K562 (cell line): Measurements from ENCODE around the gene CCND3. TPM values are rescaled to one million over a fixed set of nuclear protein-coding genes. Genes with fewer than 3 reads are reported as not detected.

Experiments used
- ATAC-seq: fragments of 200-7000 bp; cut with Tn5 transposase; 3 replicates; pipeline ENCODE4 v1.9.1; 2020; ENCODE audit warnings: moderate library complexity
- BruUV-seq: library from RNA; stranded (reverse); fragments of 400-500 nt; replicated peaks from 2 replicates; lab custom pipeline; 2021; lab: Mats Ljungman, UMichigan
- CTCF ChIA-PET: fragments of 300-600 bp; formaldehyde crosslinking; extraction: SDS; loops from one replicate; lab custom pipeline; 2021; ENCODE audit warnings: low intra/inter-chr PET ratio; lab: Yijun Ruan, JAX
- POLR2A ChIA-PET: fragments of 300-600, 350-650 bp; sonication (Branson Sonifier 250); formaldehyde crosslinking; extraction: SDS; loops from one replicate; lab custom pipeline; 2021; ENCODE audit warnings: antibody characterized with exemption, inconsistent platforms; lab: Yijun Ruan, JAX
- DNase-seq, 4 experiments: peaks; one replicate each; pipeline versions ENCODE4 v3.0.0 to v3.0.0-alpha.2; 2011 to 2018; ENCODE audit warnings: low spot score in 3 of 4, mixed read lengths in 3 of 4; ENCODE audit errors: extremely low read depth in 1 of 4
- FAIRE-seq: peaks from 2 replicates; lab custom pipeline; 2011; peaks lifted over from hg19 to GRCh38; lab: Jason Lieb, UNC
- H2AFZ ChIP-seq: 2 replicates; pipeline ENCODE4 v1.6.0; 2011; ENCODE audit warnings: low read depth, low read length, control low read depth, inconsistent platforms
- H3K27ac ChIP-seq: fragments of 200-600 bp; 3 replicates; pipeline ENCODE4 v1.8.0; 2011; ENCODE audit warnings: low read depth, mild to moderate bottlenecking, control low read depth, inconsistent platforms, low read length, moderate library complexity, mixed read lengths; ENCODE audit errors: extremely low read depth
- H3K27me3 ChIP-seq, 2 experiments: fragments of 300-600 bp in 1 of 2; 2 replicates in 1 of 2; 3 replicates in 1 of 2; pipeline versions ENCODE4 v1.6.0 to v1.8.0; 2011; ENCODE audit warnings: inconsistent platforms in 2 of 2, low read length in 2 of 2, mild to moderate bottlenecking in 1 of 2, mixed read lengths in 1 of 2, moderate library complexity in 1 of 2; ENCODE audit not compliant: control insufficient read depth in 2 of 2, insufficient read depth in 2 of 2
- H3K36me3 ChIP-seq: fragments of 300-600 bp; 3 replicates; pipeline ENCODE4 v1.8.0; 2011; ENCODE audit warnings: mild to moderate bottlenecking, low read length, inconsistent platforms; ENCODE audit not compliant: control insufficient read depth, insufficient read depth
- H3K4me1 ChIP-seq, 2 experiments: fragments of 200-600 bp in 1 of 2; replicated peaks in 1 of 2; 2 replicates in 1 of 2; 3 replicates in 1 of 2; pipeline versions ENCODE4 v1.5.1 to v1.8.0; 2011; ENCODE audit warnings: inconsistent platforms in 2 of 2, low read length in 2 of 2, mild to moderate bottlenecking in 1 of 2, mixed read lengths in 1 of 2, moderate library complexity in 1 of 2; ENCODE audit not compliant: control insufficient read depth in 2 of 2, insufficient read depth in 2 of 2
- H3K4me2 ChIP-seq: 2 replicates; pipeline ENCODE4 v1.6.1; 2011; ENCODE audit warnings: low read length, control low read depth, inconsistent platforms, mixed read lengths; ENCODE audit not compliant: insufficient read depth
- H3K4me3 ChIP-seq: fragments of 200-600 bp; sonication (generic), shearing (Covaris generic); 2 replicates; pipeline ENCODE4 v1.5.1; 2016; ENCODE audit warnings: control low read depth, inconsistent platforms
- H3K79me2 ChIP-seq: fragments of 200-600 bp; 3 replicates; pipeline ENCODE4 v1.8.0; 2011; ENCODE audit warnings: low read length, inconsistent platforms; ENCODE audit not compliant: control insufficient read depth, insufficient read depth
- H3K9ac ChIP-seq, 2 experiments: 2 replicates each; pipeline versions ENCODE4 v1.6.0 to v1.6.1; 2011; ENCODE audit warnings: low read depth in 2 of 2, low read length in 2 of 2, control low read depth in 1 of 2, inconsistent platforms in 1 of 2, mild to moderate bottlenecking in 1 of 2, mixed read lengths in 1 of 2; ENCODE audit not compliant: insufficient read depth in 1 of 2
- H3K9me1 ChIP-seq: one replicate; pipeline ENCODE4 v1.6.0; 2011; ENCODE audit warnings: inconsistent platforms, mild to moderate bottlenecking, low read length, moderate library complexity; ENCODE audit not compliant: control insufficient read depth, insufficient read depth
- H3K9me3 ChIP-seq: replicated peaks from 2 replicates; pipeline ENCODE4 v1.5.1; 2011; ENCODE audit warnings: low read depth, low read length, inconsistent platforms; ENCODE audit not compliant: control insufficient read depth, insufficient read depth
- H4K20me1 ChIP-seq: replicated peaks from 2 replicates; pipeline ENCODE4 v1.6.1; 2011; ENCODE audit warnings: low read length, inconsistent platforms, mixed read lengths; ENCODE audit not compliant: control insufficient read depth, insufficient read depth
- CEBPG ChIP-seq, 3 experiments: fragments of 200-800 bp in 1 of 3; sonication (Bioruptor generic) in 1 of 3; sonication (generic) in 1 of 3; formaldehyde crosslinking in 1 of 3; IDR thresholded peaks in 2 of 3; conservative IDR thresholded peaks in 1 of 3; 2 replicates each; pipeline versions ENCODE4 v1.6.1 to v1.8.0; 2016 to 2022; ENCODE audit warnings: missing compliant biosample characterization in 2 of 3, missing genetic modification characterization in 2 of 3, mild to moderate bottlenecking in 1 of 3, missing genetic modification reagents in 1 of 3
- ETV6 ChIP-seq, 3 experiments: fragments of 150-350 bp in 1 of 3; sonication (generic) in 1 of 3; formaldehyde crosslinking in 1 of 3; IDR thresholded peaks; 2 replicates each; pipeline versions ENCODE4 v1.6.1 to v1.8.0; 2014 to 2022; ENCODE audit warnings: borderline replicate concordance in 2 of 3, low read depth in 2 of 3, antibody characterized with exemption in 1 of 3, low read length in 1 of 3, mild to moderate bottlenecking in 1 of 3, missing genetic modification reagents in 1 of 3
- NR2C2 ChIP-seq, 2 experiments: fragments of 200-800 bp in 1 of 2; sonication (Bioruptor generic) in 1 of 2; sonication (generic) in 1 of 2; formaldehyde crosslinking in 1 of 2; IDR thresholded peaks; 2 replicates each; pipeline versions ENCODE4 v1.6.1 to v1.8.0; 2016 to 2022; ENCODE audit warnings: mild to moderate bottlenecking in 1 of 2, missing compliant biosample characterization in 1 of 2, missing genetic modification characterization in 1 of 2, missing genetic modification reagents in 1 of 2
- PTBP1 ChIP-seq: fragments of 200-400 bp; formaldehyde crosslinking; IDR thresholded peaks from 2 replicates; pipeline ENCODE4 v1.6.1; 2017; ENCODE audit warnings: low read depth, low read length
- ZBTB8A ChIP-seq: fragments of 450-650 bp; IDR thresholded peaks from 2 replicates; pipeline ENCODE4 v1.6.1; 2018; ENCODE audit warnings: mild to moderate bottlenecking, moderate library complexity; ENCODE audit not compliant: partially characterized antibody
- ZKSCAN1 ChIP-seq: fragments of 150-350 bp; IDR thresholded peaks from 2 replicates; pipeline ENCODE4 v1.6.1; 2016; ENCODE audit warnings: low read depth, low read length
- ZNF184 ChIP-seq: sonication (generic); formaldehyde crosslinking; IDR thresholded peaks from 2 replicates; pipeline ENCODE4 v1.5.0; 2020; ENCODE audit warnings: missing genetic modification reagents
- ZNF785 ChIP-seq: fragments of 250-450 bp; sonication (Bioruptor Pico); IDR thresholded peaks from 2 replicates; pipeline ENCODE4 v1.4.0; 2020; ENCODE audit warnings: mild to moderate bottlenecking
- WGBS: fragments of 100-300 bp; shearing (Covaris generic); methylation state at CpG from one replicate; pipeline ENCODE4 v1.1.6; 2016; ENCODE audit warnings: low coverage, mixed read lengths; ENCODE audit not compliant: insufficient coverage; ENCODE audit errors: missing lambda C conversion rate; 5-methylcytosine and 5-hydroxymethylcytosine counted together
- in situ Hi-C: fragments of 300-500 bp; cut with MboI; formaldehyde crosslinking; loops from 4 replicates; pipeline ENCODE4 v1.15.0; 2018; ENCODE audit warnings: inconsistent platforms, mixed read lengths
- intact Hi-C: fragments of 100-400 bp; cut with micrococcal nuclease; formaldehyde crosslinking; loops from 2 replicates; pipeline ENCODE4 v1.14.2; 2022
- polyA plus RNA-seq, 8 experiments: library from polyadenylated mRNA; depleted of rRNA in 4 of 8; stranded (reverse) in 5 of 8; unstranded in 3 of 8; fragments of >200 nt; fragmentation: Nextera tagmentation in 2 of 8; fragmentation: Illumina TruSeq in 1 of 8; extraction: Ambion mirVana in 2 of 8; extraction: Trizol in 1 of 8; gene quantifications; 2 replicates each; pipeline versions ENCODE4 v1.2.1 to v1.2.3, GENCODE V29; 2011 to 2014; ENCODE audit warnings: inconsistent platforms in 1 of 8, missing spikeins in 1 of 8
- total RNA-seq, 7 experiments: library from RNA; depleted of rRNA in 6 of 7; stranded (reverse); fragments of >200 nt in 6 of 7; fragmentation: Illumina TruSeq in 2 of 7; extraction: Trizol in 2 of 7; gene quantifications; 2 replicates each; pipeline versions ENCODE4 v1.2.1 to v1.2.3, GENCODE V29; 2011 to 2021; ENCODE audit warnings: low replicate concordance in 1 of 7
- TF ChIP-seq, protein P1 (sequence below): sonication (generic); formaldehyde crosslinking; IDR thresholded peaks from 2 replicates; pipeline ENCODE4 v1.8.0; 2022; ENCODE audit warnings: missing genetic modification reagents, mild to moderate bottlenecking, moderate library complexity, borderline replicate concordance

CCND3 gene
- total and polyA plus RNA-seq, 9 of the 15 experiments (the other 6 are each of a cell fraction or from before 2014, with no cell fraction given), result 21.5 to 204 (median 97.4) TPM

DNA sequence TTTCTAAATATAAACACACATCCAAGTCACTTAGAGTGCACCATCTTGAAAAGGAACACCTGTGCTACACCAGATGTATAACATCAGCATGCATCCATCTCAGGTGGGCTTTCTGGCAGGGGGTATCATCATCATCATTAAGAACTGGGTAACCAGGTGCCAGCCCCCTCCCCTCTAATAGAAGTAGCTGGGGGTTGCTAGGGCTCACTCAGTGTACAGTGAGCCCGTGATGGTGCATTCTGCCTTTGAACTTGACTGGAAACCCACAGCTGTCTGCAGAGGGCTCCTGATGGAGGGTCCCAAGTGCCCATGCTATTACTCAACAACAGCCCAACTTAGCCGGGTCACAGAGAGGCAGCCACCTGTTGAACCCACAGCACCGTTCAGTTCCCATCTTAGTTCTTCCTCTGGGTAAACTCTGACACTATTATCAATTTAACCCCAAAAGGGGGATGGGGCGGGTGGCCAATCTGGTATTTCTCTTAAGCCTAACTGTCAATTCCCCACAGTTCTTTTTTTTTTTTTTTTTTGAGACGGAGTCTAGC lies 32.7 kb upstream of the CCND3 start:
- Histone ChIP-seq H3K36me3 (no peaks in the 10 kb centered on the region), H3K9ac (no peak overlapping the region), H3K27ac (no peak overlapping the region), H3K27me3 (no peaks in the 10 kb centered on the region), H3K4me3 (no peak overlapping the region), H3K4me1 (peaks cover 5 to 14% of the 10 kb centered on the region in 2 experiments; a peak in 4 of 5 replicates), H3K4me2 (no peak overlapping the region), H4K20me1 (no peaks in the 10 kb centered on the region), H2AFZ (no peak overlapping the region), H3K9me1 (no peaks in the 10 kb centered on the region), H3K9me3 (no peaks in the 10 kb centered on the region), H3K79me2 (no peaks in the 10 kb centered on the region)
- ATAC-seq (no peak), DNase-seq (no peak), FAIRE-seq (no peak)
- BruUV-seq, result no TSS peak
- 61% methylated on average over 4 of the region's 5 CpGs for WGBS
- ChIA-PET CTCF (no interaction called here), POLR2A (interaction anchor here (1.1 to 1.4 kb wide), 3 partner anchors 11 to 59 kb away, joined by 3 to 4 read pairs (median 3); no protein-coding TSS in a partner anchor)
- intact Hi-C loops, result no loop called here
- TF ChIP-seq PTBP1 (no peak), ZKSCAN1 (no peak), ZNF184 (no peak), ETV6 (IDR thresholded peaks at IDR 0.05; ENCODE audit: borderline replicate concordance in 1 of 2, low read depth in 2 of 2, low read length in 1 of 2) (no peak), ETV6 (CRISPR knock-in tag; IDR thresholded peaks at IDR 0.05; ENCODE audit: borderline replicate concordance) (no peak), ZNF785 (CRISPR knock-in tag) (no peak), ZBTB8A (no peak), CEBPG (CRISPR knock-in tag; IDR thresholded peaks at IDR 0.05) (no peak), CEBPG (tag; conservative IDR thresholded peaks at IDR 0.05 in 1 of 2, IDR thresholded peaks at IDR 0.05 in 1 of 2) (no peak), NR2C2 (CRISPR knock-in tag; IDR thresholded peaks at IDR 0.05) (no peak), NR2C2 (tag; IDR thresholded peaks at IDR 0.05) (no peak)
- TF ChIP-seq, protein P1, sequence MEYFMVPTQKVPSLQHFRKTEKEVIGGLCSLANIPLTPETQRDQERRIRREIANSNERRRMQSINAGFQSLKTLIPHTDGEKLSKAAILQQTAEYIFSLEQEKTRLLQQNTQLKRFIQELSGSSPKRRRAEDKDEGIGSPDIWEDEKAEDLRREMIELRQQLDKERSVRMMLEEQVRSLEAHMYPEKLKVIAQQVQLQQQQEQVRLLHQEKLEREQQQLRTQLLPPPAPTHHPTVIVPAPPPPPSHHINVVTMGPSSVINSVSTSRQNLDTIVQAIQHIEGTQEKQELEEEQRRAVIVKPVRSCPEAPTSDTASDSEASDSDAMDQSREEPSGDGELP (CRISPR knock-in tag), result no peak
- in situ Hi-C loops, result no loop called here
